ENCODE data around the gene TMEM86B. TPM values are rescaled to one million over a fixed set of nuclear protein-coding genes. Genes with fewer than 3 reads are reported as not detected.
"Not testable (repeated sequence)": the region's sequence is repeated elsewhere in the genome, so short reads cannot be mapped to it uniquely, and the experiment has no call there.

Gene TMEM86B
- polyA plus RNA-seq, 6 donors from 2014 or later: 0.25 to 1.5 (median 0.76) TPM; not detected in 2

DNA sequence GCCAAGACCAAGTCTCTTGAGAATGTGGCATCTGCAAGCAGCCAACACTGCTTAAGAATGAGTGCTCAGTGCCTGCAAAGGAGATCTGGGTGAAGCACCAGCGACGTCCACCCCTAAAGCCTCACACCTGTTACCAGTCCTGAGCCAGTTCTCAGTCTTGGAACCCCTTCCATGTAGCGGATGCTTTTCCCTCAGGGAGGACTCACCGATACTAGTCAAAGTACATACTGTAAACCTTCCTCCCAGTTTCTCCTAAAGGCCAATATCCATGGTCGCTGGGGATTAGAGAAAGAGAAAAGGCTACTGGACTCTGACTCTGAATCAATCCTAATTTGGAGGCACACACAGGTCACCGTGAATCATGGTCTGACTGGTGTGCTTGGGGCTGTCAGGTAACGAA lies 15.0 kb downstream of the TMEM86B start:
- H3K9me3 Mint-ChIP-seq: peaks cover 11 to 29% (median 18%) of the 10 kb centered on the region in 7 donors
- H3K4me1 Mint-ChIP-seq: peaks cover 9 to 23% (median 18%) of the 10 kb centered on the region in 3 donors
- peaks cover 13 to 72% (median 53%) of the 10 kb centered on the region in 3 donors for H3K27me3 Mint-ChIP-seq
- no peak for DNase-seq
- H3K27ac Mint-ChIP-seq: no peak overlapping the region
- no peak for ATAC-seq (ENCODE audit: low read depth in 2 of 2)
- peaks cover 0 to 17% of the 10 kb centered on the region in 2 donors for H3K36me3 Mint-ChIP-seq
- peak overlapping the region in 1 of 8 donors; percentile 35 for H3K4me3 Mint-ChIP-seq

DNA sequence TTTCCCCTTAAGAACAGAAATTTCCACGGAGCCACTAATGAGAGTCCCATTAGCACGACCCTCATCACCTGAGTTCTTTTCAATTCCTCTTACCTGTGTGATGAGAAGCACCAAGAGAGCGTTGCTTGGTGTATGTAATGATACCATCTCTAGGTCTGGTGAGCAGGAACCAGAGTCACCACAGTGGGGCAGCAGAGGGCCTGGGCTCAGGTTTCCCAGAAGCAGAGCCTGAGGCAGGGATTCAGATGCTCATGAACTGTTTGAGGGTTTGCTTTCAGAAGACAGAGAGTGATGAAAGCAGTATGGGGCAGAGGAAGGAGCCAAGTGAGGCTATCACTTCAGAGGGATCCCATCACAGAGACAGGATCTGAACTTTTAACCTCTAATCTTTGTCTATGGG lies 16.1 kb downstream of the TMEM86B start:
- Mint-ChIP-seq H3K27ac (peak overlapping the region in 1 of 6 donors; percentile 88), H3K4me3 (no peak overlapping the region)

GRCh38 chr19:55209693-55210472 lies 18.7 kb downstream of the TMEM86B start:
- H3K27ac Mint-ChIP-seq: peak overlapping the region in 2 of 6 donors; percentile 24 to 72
- H3K4me3 Mint-ChIP-seq: peak overlapping the region in 1 of 8 donors; percentile 45
- peaks cover 14 to 69% (median 51%) of the 10 kb centered on the region in 3 donors for H3K27me3 Mint-ChIP-seq
- ATAC-seq (ENCODE audit: low read depth in 2 of 2) (no peak), DNase-seq (no peak)
- H3K36me3 Mint-ChIP-seq: peaks cover 0 to 10% of the 10 kb centered on the region in 2 donors
- peaks cover 0 to 4% (median 3%) of the 10 kb centered on the region in 3 donors for H3K4me1 Mint-ChIP-seq
- H3K9me3 Mint-ChIP-seq: peaks cover 5 to 24% (median 14%) of the 10 kb centered on the region in 7 donors

More for the DNA sequence above, 16.1 kb downstream of the TMEM86B start:
- peaks cover 9 to 23% (median 18%) of the 10 kb centered on the region in 3 donors for H3K4me1 Mint-ChIP-seq
- ATAC-seq (ENCODE audit: low read depth in 2 of 2): peak in 1 of 2 donors; percentile 28
- no peak for DNase-seq
- H3K9me3 Mint-ChIP-seq: peaks cover 11 to 29% (median 18%) of the 10 kb centered on the region in 7 donors
- H3K36me3 Mint-ChIP-seq: peaks cover 0 to 17% of the 10 kb centered on the region in 2 donors
- H3K27me3 Mint-ChIP-seq: peaks cover 13 to 73% (median 54%) of the 10 kb centered on the region in 3 donors

- DNase-seq: no peak
- Mint-ChIP-seq H3K27ac (peak within 1 kb of the TSS in 2 of 6 donors; percentile 24 to 72), H3K27me3 (peaks cover 13 to 66% (median 51%) of the 10 kb centered on the region in 3 donors)
Observed at GRCh38 chr19:55208880-55209692, 19.5 kb downstream of the TMEM86B start, which contains the start of gene PTPRH. TSS of gene PTPRH (minus strand) at chr19:55209501. CDS start at chr19:55209433, 68 bp downstream.

GRCh38 chr19:55206664-55207500 lies 21.7 kb downstream of the TMEM86B start:
- Mint-ChIP-seq H3K4me3 (no peak overlapping the region), H3K27ac (peak overlapping the region in 1 of 6 donors; percentile 39), H3K27me3 (peaks cover 16 to 58% (median 52%) of the 10 kb centered on the region in 3 donors), H3K4me1 (peaks cover 0 to 6% (median 4%) of the 10 kb centered on the region in 3 donors), H3K9me3 (peaks cover 0 to 4% (median 0%) of the 10 kb centered on the region in 7 donors), H3K36me3 (peaks cover 0 to under 1% of the 10 kb centered on the region in 2 donors)
- no peak for DNase-seq
- no peak for ATAC-seq (ENCODE audit: low read depth in 2 of 2)

More at GRCh38 chr19:55208880-55209692, 19.5 kb downstream of the TMEM86B start, which contains the start of gene PTPRH:
- no peak for ATAC-seq (ENCODE audit: low read depth in 2 of 2)
- Mint-ChIP-seq H3K4me1 (peaks cover 0 to 4% (median 3%) of the 10 kb centered on the region in 3 donors), H3K4me3 (peak within 1 kb of the TSS in 1 of 8 donors; percentile 45), H3K9me3 (peaks cover 5 to 18% (median 11%) of the 10 kb centered on the region in 7 donors), H3K36me3 (peaks cover 0 to 10% of the 10 kb centered on the region in 2 donors)

DNA sequence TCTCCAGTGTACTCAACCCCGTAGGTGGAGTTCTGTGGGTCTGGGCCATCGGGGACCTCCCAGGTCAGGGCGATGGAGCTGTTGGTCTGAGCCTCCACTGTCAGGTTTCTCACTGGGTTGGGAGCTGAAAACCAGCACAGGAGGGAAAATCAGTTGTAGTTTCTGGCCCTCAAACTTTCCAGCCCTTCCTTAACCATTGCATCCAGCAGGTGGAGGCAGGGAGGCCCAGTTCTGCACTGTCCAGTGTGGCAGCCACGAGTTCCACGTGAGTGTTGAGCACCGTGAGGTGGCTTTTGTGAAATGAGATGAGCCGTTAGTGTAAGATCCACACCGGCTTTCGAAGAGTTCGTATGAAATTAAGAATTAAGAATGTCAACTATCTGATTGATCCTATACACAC lies 26.4 kb downstream of the TMEM86B start:
- H3K27me3 Mint-ChIP-seq: peaks cover 33 to 66% (median 64%) of the 10 kb centered on the region in 3 donors
- H3K9me3 Mint-ChIP-seq, DNase-seq, H3K27ac Mint-ChIP-seq, H3K36me3 Mint-ChIP-seq, H3K4me1 Mint-ChIP-seq, H3K4me3 Mint-ChIP-seq: not testable (repeated sequence)
- ATAC-seq (ENCODE audit: low read depth in 2 of 2): peak in 1 of 2 donors; percentile 30

GRCh38 chr19:55199620-55200204 lies 28.9 kb downstream of the TMEM86B start:
- peaks cover 31 to 57% (median 54%) of the 10 kb centered on the region in 3 donors for H3K27me3 Mint-ChIP-seq
- no peak overlapping the region for H3K27ac Mint-ChIP-seq
- no peak for ATAC-seq (ENCODE audit: low read depth in 2 of 2)

GRCh38 chr19:55198651-55199050 lies 29.9 kb downstream of the TMEM86B start:
- Mint-ChIP-seq H3K27ac (no peak overlapping the region), H3K4me3 (no peak overlapping the region), H3K36me3 (no peaks in the 10 kb centered on the region), H3K9me3 (peaks cover 0 to 4% (median 0%) of the 10 kb centered on the region in 7 donors), H3K27me3 (peaks cover 28 to 52% (median 48%) of the 10 kb centered on the region in 3 donors), H3K4me1 (peaks cover 0 to 8% (median 2%) of the 10 kb centered on the region in 3 donors)
- ATAC-seq (ENCODE audit: low read depth in 2 of 2) (no peak), DNase-seq (no peak)

More at GRCh38 chr19:55199620-55200204, 28.9 kb downstream of the TMEM86B start:
- H3K4me1 Mint-ChIP-seq: peaks cover 0 to 8% (median 2%) of the 10 kb centered on the region in 3 donors
- DNase-seq: no peak
- peaks cover 0 to 4% (median 0%) of the 10 kb centered on the region in 7 donors for H3K9me3 Mint-ChIP-seq
- no peaks in the 10 kb centered on the region for H3K36me3 Mint-ChIP-seq
- no peak overlapping the region for H3K4me3 Mint-ChIP-seq

DNA sequence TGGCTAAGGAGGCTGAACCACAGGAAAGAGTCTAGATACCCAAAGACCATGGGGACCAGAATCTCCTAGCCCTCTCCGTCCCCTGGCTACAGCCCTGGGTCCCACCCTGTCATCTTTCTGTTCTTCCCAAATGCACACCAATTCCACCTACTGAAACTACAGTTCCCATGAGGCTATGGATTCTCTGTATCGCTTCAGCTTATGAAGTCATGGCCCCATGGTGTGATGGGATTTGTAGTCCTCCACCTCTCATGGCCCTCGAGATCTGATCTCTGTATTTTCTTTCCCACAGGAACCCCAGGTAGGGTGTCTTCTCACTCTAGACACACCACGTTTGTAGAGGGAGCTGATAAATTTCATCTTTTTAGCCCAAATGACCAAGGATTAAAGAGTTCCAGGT lies 31.0 kb downstream of the TMEM86B start:
- DNase-seq (no peak), ATAC-seq (ENCODE audit: low read depth in 2 of 2) (no peak)
- H3K9me3 Mint-ChIP-seq: peaks cover 0 to 4% (median 0%) of the 10 kb centered on the region in 7 donors

GRCh38 chr19:55196803-55197202 lies 31.8 kb downstream of the TMEM86B start:
- Mint-ChIP-seq H3K27me3 (peaks cover 28 to 49% (median 45%) of the 10 kb centered on the region in 3 donors), H3K4me3 (peak overlapping the region in 1 of 8 donors; percentile 50), H3K4me1 (peaks cover 0 to 5% (median 2%) of the 10 kb centered on the region in 3 donors), H3K36me3 (no peaks in the 10 kb centered on the region), H3K27ac (no peak overlapping the region), H3K9me3 (peaks cover 0 to 4% (median 0%) of the 10 kb centered on the region in 7 donors)
- DNase-seq (no peak), ATAC-seq (ENCODE audit: low read depth in 2 of 2) (no peak)

More for the DNA sequence above, 31.0 kb downstream of the TMEM86B start:
- no peak overlapping the region for H3K27ac Mint-ChIP-seq
- peaks cover 32 to 50% (median 45%) of the 10 kb centered on the region in 3 donors for H3K27me3 Mint-ChIP-seq
- H3K4me1 Mint-ChIP-seq: peaks cover 0 to 8% (median 2%) of the 10 kb centered on the region in 3 donors
- H3K4me3 Mint-ChIP-seq: no peak overlapping the region
- H3K36me3 Mint-ChIP-seq: no peaks in the 10 kb centered on the region

DNA sequence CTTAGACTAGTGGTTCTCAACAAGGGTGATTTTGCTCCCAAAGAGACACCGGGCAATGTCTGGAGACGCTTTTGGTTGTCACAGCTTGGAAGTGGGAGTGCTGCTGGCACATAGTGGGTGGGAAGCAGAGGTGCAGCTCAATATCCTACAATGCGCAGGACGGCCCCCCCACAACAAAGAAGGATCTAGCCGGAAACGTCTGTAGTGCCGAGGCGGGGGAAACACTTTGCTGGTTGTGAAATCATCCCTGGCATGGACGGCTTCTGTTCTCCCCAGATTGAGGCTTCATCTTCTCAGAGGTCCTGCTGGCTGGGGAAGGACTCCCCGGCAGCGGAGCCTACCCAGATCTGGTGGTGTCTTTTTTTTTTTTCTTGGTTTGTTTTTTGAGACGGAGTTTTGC lies 35.1 kb downstream of the TMEM86B start:
- no peak for DNase-seq
- Mint-ChIP-seq H3K4me1 (peaks cover 2 to 7% (median 5%) of the 10 kb centered on the region in 3 donors), H3K36me3 (no peaks in the 10 kb centered on the region), H3K27me3 (peaks cover 13 to 41% (median 30%) of the 10 kb centered on the region in 3 donors), H3K9me3 (peaks cover 0 to 4% (median 0%) of the 10 kb centered on the region in 7 donors), H3K4me3 (no peak overlapping the region), H3K27ac (no peak overlapping the region)
- no peak for ATAC-seq (ENCODE audit: low read depth in 2 of 2)

DNA sequence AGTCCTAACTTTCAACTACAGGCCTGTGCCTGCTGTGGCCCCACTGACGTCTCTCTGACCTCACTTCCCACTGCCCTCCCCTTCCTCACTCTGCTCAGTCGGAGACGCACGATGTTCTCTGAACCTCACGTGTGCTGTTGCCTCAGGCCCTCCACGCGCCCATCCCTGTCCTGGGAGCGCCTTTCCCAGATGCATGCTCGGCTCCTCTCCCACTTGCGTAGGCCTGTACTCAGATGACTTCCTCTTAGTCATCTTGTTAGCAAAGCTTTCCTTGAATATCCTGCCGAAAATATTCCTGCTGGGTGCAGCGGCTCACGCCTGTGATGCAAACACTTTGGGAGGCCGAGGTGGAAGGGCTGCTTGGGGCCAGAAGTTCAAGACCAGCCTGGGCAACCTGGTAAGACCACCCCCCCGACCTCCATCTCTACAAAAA lies 39.1 kb downstream of the TMEM86B start:
- peaks cover 8 to 46% (median 32%) of the 10 kb centered on the region in 3 donors for H3K27me3 Mint-ChIP-seq
- H3K36me3 Mint-ChIP-seq: no peaks in the 10 kb centered on the region
- peaks cover 3 to 6% (median 4%) of the 10 kb centered on the region in 3 donors for H3K4me1 Mint-ChIP-seq
- H3K4me3 Mint-ChIP-seq: no peak overlapping the region
- peaks cover 0 to 2% (median 0%) of the 10 kb centered on the region in 7 donors for H3K9me3 Mint-ChIP-seq
- DNase-seq (no peak), ATAC-seq (ENCODE audit: low read depth in 2 of 2) (no peak)
- H3K27ac Mint-ChIP-seq: no peak overlapping the region
